ENCODE data around the gene TSC2. TPM values are rescaled to one million over a fixed set of nuclear protein-coding genes. Genes with fewer than 3 reads are reported as not detected.
"Not testable (repeated sequence)": the region's sequence is repeated elsewhere in the genome, so short reads cannot be mapped to it uniquely, and the experiment has no call there.

Gene TSC2
- total and polyA plus RNA-seq, 2 experiments from 2014 or later = 123 to 152 TPM

GRCh38 chr16:2129890-2130447 is 82.2 kb downstream of the TSC2 start:
- not testable (repeated sequence) for DNase-seq (ENCODE audit: low read depth in 1 of 2, low spot score in 1 of 2); H3K4me3 ChIP-seq; H3K27ac ChIP-seq; H3K4me1 ChIP-seq (ENCODE audit: low read depth); H3K9me3 ChIP-seq (ENCODE audit: low read depth); H3K27me3 ChIP-seq; H3K36me3 ChIP-seq

GRCh38 chr16:2133797-2134196 is 86.0 kb downstream of the TSC2 start:
- H3K9me3 ChIP-seq (ENCODE audit: low read depth); H3K4me1 ChIP-seq (ENCODE audit: low read depth); DNase-seq (ENCODE audit: low read depth in 1 of 2, low spot score in 1 of 2); H3K36me3 ChIP-seq; H3K27me3 ChIP-seq; H3K4me3 ChIP-seq; H3K27ac ChIP-seq: not testable (repeated sequence)

GRCh38 chr16:2135071-2135470 is 87.3 kb downstream of the TSC2 start:
- DNase-seq (ENCODE audit: low read depth in 1 of 2, low spot score in 1 of 2) = not testable (repeated sequence)
- H3K27ac ChIP-seq = peak overlapping the region; percentile 54

GRCh38 chr16:2135770-2136490 is 88.1 kb downstream of the TSC2 start, which contains the start of gene PKD1:
TSS of gene PKD1 (minus strand) at chr16:2135898. CDS start at chr16:2135689, 209 bp downstream.
- DNase-seq (ENCODE audit: low read depth in 1 of 2, low spot score in 1 of 2) = peak; percentile 90 to 97
- not testable (repeated sequence) for H3K9me3 ChIP-seq (ENCODE audit: low read depth); H3K4me1 ChIP-seq (ENCODE audit: low read depth); H3K36me3 ChIP-seq; H3K27me3 ChIP-seq
- H3K27ac ChIP-seq = peak within 1 kb of the TSS; percentile 68
- H3K4me3 ChIP-seq = peak within 1 kb of the TSS; percentile 58

More at GRCh38 chr16:2135071-2135470, 87.3 kb downstream of the TSC2 start:
- H3K4me1 ChIP-seq (ENCODE audit: low read depth); H3K9me3 ChIP-seq (ENCODE audit: low read depth); H3K36me3 ChIP-seq; H3K27me3 ChIP-seq: not testable (repeated sequence)
- peak overlapping the region; percentile 58 for H3K4me3 ChIP-seq

Other genes with a start within 250 kb of the TSC2 start
- gene HAGH, start 221.2 kb upstream of the TSC2 start, total RNA-seq = 219 and 341 TPM in 2 replicates
- gene HAGH, start 221.2 kb upstream of the TSC2 start, polyA plus RNA-seq = 163 and 169 TPM in 2 replicates
- 73.5 and 129 TPM in 2 replicates for gene FAHD1, start 220.8 kb upstream of the TSC2 start, total RNA-seq
- 48.0 and 55.3 TPM in 2 replicates for gene FAHD1, start 220.8 kb upstream of the TSC2 start, polyA plus RNA-seq
- 2.0 TPM in 1 of 2 replicates, not detected in the other for gene MEIOB, start 175.8 kb upstream of the TSC2 start, total RNA-seq
- gene MEIOB, start 175.8 kb upstream of the TSC2 start, polyA plus RNA-seq = 1.3 TPM in 1 of 2 replicates, not detected in the other
- not detected in 2 replicates for gene HS3ST6, start 129.6 kb upstream of the TSC2 start, total RNA-seq
- gene HS3ST6, start 129.6 kb upstream of the TSC2 start, polyA plus RNA-seq = not detected in 2 replicates
- 13.6 and 22.4 TPM in 2 replicates for gene MSRB1, start 104.8 kb upstream of the TSC2 start, total RNA-seq
- 27.8 and 35.1 TPM in 2 replicates for gene MSRB1, start 104.8 kb upstream of the TSC2 start, polyA plus RNA-seq
- gene RPL3L, start 93.3 kb upstream of the TSC2 start, total RNA-seq = not detected in 2 replicates
- gene RPL3L, start 93.3 kb upstream of the TSC2 start, polyA plus RNA-seq = 0.07 and 0.28 TPM in 2 replicates
- gene NDUFB10, start 88.4 kb upstream of the TSC2 start, total RNA-seq = 291 and 575 TPM in 2 replicates
- 485 and 518 TPM in 2 replicates for gene NDUFB10, start 88.4 kb upstream of the TSC2 start, polyA plus RNA-seq
- gene RPS2, start 83.2 kb upstream of the TSC2 start, total RNA-seq = 2,958 and 3,550 TPM in 2 replicates
- gene RPS2, start 83.2 kb upstream of the TSC2 start, polyA plus RNA-seq = 2,155 and 2,484 TPM in 2 replicates
- gene RNF151, start 81.1 kb upstream of the TSC2 start, total RNA-seq = 0.21 TPM in 1 of 2 replicates, not detected in the other
- 0.38 and 0.54 TPM in 2 replicates for gene RNF151, start 81.1 kb upstream of the TSC2 start, polyA plus RNA-seq
- gene TBL3, start 75.9 kb upstream of the TSC2 start, total RNA-seq = 72.4 and 94.7 TPM in 2 replicates
- gene TBL3, start 75.9 kb upstream of the TSC2 start, polyA plus RNA-seq = 67.3 and 82.9 TPM in 2 replicates
- 0.25 and 1.3 TPM in 2 replicates for gene NOXO1, start 66.5 kb upstream of the TSC2 start, total RNA-seq
- 0.80 and 1.2 TPM in 2 replicates for gene NOXO1, start 66.5 kb upstream of the TSC2 start, polyA plus RNA-seq
- gene GFER, start 63.8 kb upstream of the TSC2 start, total RNA-seq = 52.8 and 53.5 TPM in 2 replicates
- gene GFER, start 63.8 kb upstream of the TSC2 start, polyA plus RNA-seq = 43.8 and 46.9 TPM in 2 replicates
- gene SYNGR3, start 58.0 kb upstream of the TSC2 start, total RNA-seq = 27.2 and 28.5 TPM in 2 replicates
- 21.8 and 27.1 TPM in 2 replicates for gene SYNGR3, start 58.0 kb upstream of the TSC2 start, polyA plus RNA-seq
- gene ZNF598, start 38.2 kb upstream of the TSC2 start, total RNA-seq = 35.6 and 50.4 TPM in 2 replicates
- gene ZNF598, start 38.2 kb upstream of the TSC2 start, polyA plus RNA-seq = 28.8 and 34.5 TPM in 2 replicates
- 3.3 and 16.2 TPM in 2 replicates for gene NPW, start 28.2 kb upstream of the TSC2 start, total RNA-seq
- gene NPW, start 28.2 kb upstream of the TSC2 start, polyA plus RNA-seq = 13.4 and 38.6 TPM in 2 replicates
- gene NHERF2, start 21.1 kb upstream of the TSC2 start, total RNA-seq = 33.0 and 34.7 TPM in 2 replicates
- 37.4 and 50.7 TPM in 2 replicates for gene NHERF2, start 21.1 kb upstream of the TSC2 start, polyA plus RNA-seq
- 61.1 and 61.3 TPM in 2 replicates for gene NTHL1, start 151 bp upstream of the TSC2 start, total RNA-seq
- gene NTHL1, start 151 bp upstream of the TSC2 start, polyA plus RNA-seq = 51.3 and 62.7 TPM in 2 replicates
- gene PKD1, start 87.9 kb downstream of the TSC2 start, total RNA-seq = 115 and 206 TPM in 2 replicates
- gene PKD1, start 87.9 kb downstream of the TSC2 start, polyA plus RNA-seq = 49.9 and 55.3 TPM in 2 replicates
- 5.0 and 6.5 TPM in 2 replicates for gene RAB26, start 100.6 kb downstream of the TSC2 start, total RNA-seq
- gene RAB26, start 100.6 kb downstream of the TSC2 start, polyA plus RNA-seq = 12.1 and 16.7 TPM in 2 replicates
- gene TRAF7, start 107.8 kb downstream of the TSC2 start, total RNA-seq = 67.5 and 71.6 TPM in 2 replicates
- gene TRAF7, start 107.8 kb downstream of the TSC2 start, polyA plus RNA-seq = 32.3 and 37.4 TPM in 2 replicates
- gene CASKIN1, start 148.6 kb downstream of the TSC2 start, total RNA-seq = 15.5 TPM in 2 replicates
- gene CASKIN1, start 148.6 kb downstream of the TSC2 start, polyA plus RNA-seq = 14.3 and 15.4 TPM in 2 replicates
- gene MLST8, start 157.5 kb downstream of the TSC2 start, total RNA-seq = 81.4 and 100.0 TPM in 2 replicates
- 117 and 122 TPM in 2 replicates for gene MLST8, start 157.5 kb downstream of the TSC2 start, polyA plus RNA-seq
- gene BRICD5, start 162.9 kb downstream of the TSC2 start, total RNA-seq = 24.4 and 24.6 TPM in 2 replicates
- 16.0 and 21.8 TPM in 2 replicates for gene BRICD5, start 162.9 kb downstream of the TSC2 start, polyA plus RNA-seq
- 43.2 and 61.8 TPM in 2 replicates for gene PGP, start 166.9 kb downstream of the TSC2 start, total RNA-seq
- 41.9 and 57.9 TPM in 2 replicates for gene PGP, start 166.9 kb downstream of the TSC2 start, polyA plus RNA-seq
- 48.1 and 55.4 TPM in 2 replicates for gene E4F1, start 175.6 kb downstream of the TSC2 start, total RNA-seq
- 27.7 and 28.3 TPM in 2 replicates for gene E4F1, start 175.6 kb downstream of the TSC2 start, polyA plus RNA-seq
- gene DNASE1L2, start 188.5 kb downstream of the TSC2 start, total RNA-seq = 1.1 and 1.5 TPM in 2 replicates
- 0.68 and 1.3 TPM in 2 replicates for gene DNASE1L2, start 188.5 kb downstream of the TSC2 start, polyA plus RNA-seq
- 137 and 197 TPM in 2 replicates for gene ECI1, start 203.6 kb downstream of the TSC2 start, total RNA-seq
- gene ECI1, start 203.6 kb downstream of the TSC2 start, polyA plus RNA-seq = 343 and 407 TPM in 2 replicates
- 182 and 220 TPM in 2 replicates for gene RNPS1, start 220.1 kb downstream of the TSC2 start, total RNA-seq
- 319 and 398 TPM in 2 replicates for gene RNPS1, start 220.1 kb downstream of the TSC2 start, polyA plus RNA-seq

Measured in cardiac muscle cell (in vitro differentiated cells and primary cell).